GM23248 (cell line): ENCODE measurements around the gene PDE4DIP. TPM values are rescaled to one million over a fixed set of nuclear protein-coding genes. Genes with fewer than 3 reads are reported as not detected.
"Not testable (repeated sequence)": the region's sequence is repeated elsewhere in the genome, so short reads cannot be mapped to it uniquely, and the experiment has no call there.

Source experiments
- DNase-seq: peaks from one replicate; pipeline ENCODE4 v3.0.0-alpha.2; 2015
- H2AFZ ChIP-seq: fragments of 200-600 bp; sonication (generic); 2 replicates; pipeline ENCODE4 v1.6.1; 2016; ENCODE audit warnings: antibody characterized with exemption
- H3F3A ChIP-seq: fragments of 200-600 bp; sonication (generic); 2 replicates; pipeline ENCODE4 v1.6.1; 2016; ENCODE audit warnings: mild to moderate bottlenecking, antibody characterized with exemption, mixed run types; ENCODE audit not compliant: insufficient read depth
- H3K27ac ChIP-seq: fragments of 200-600 bp; sonication (generic); 2 replicates; pipeline ENCODE4 v1.5.1; 2016; ENCODE audit warnings: mild to moderate bottlenecking
- H3K27me3 ChIP-seq: fragments of 200-600 bp; sonication (generic); replicated peaks from 2 replicates; pipeline ENCODE4 v1.6.1; 2016; ENCODE audit warnings: mild to moderate bottlenecking; ENCODE audit not compliant: insufficient read depth
- H3K36me3 ChIP-seq: fragments of 200-600 bp; sonication (generic); 2 replicates; pipeline ENCODE4 v1.6.1; 2016; ENCODE audit warnings: low read depth, mild to moderate bottlenecking
- H3K4me1 ChIP-seq: fragments of 200-600 bp; sonication (generic); 2 replicates; pipeline ENCODE4 v1.6.1; 2016; ENCODE audit warnings: mild to moderate bottlenecking; ENCODE audit not compliant: insufficient read depth
- H3K4me2 ChIP-seq: fragments of 200-600 bp; sonication (generic); one replicate; pipeline ENCODE4 v1.6.1; 2016; ENCODE audit warnings: mild to moderate bottlenecking; ENCODE audit not compliant: unreplicated experiment
- H3K4me3 ChIP-seq: fragments of 200-600 bp; sonication (generic); 2 replicates; pipeline ENCODE4 v1.5.1; 2016; ENCODE audit warnings: mild to moderate bottlenecking
- H3K79me2 ChIP-seq: fragments of 200-600 bp; sonication (generic); 2 replicates; pipeline ENCODE4 v1.6.1; 2016; ENCODE audit warnings: mild to moderate bottlenecking; ENCODE audit not compliant: insufficient read depth
- H3K9ac ChIP-seq: fragments of 200-600 bp; sonication (generic); 2 replicates; pipeline ENCODE4 v1.6.1; 2016; ENCODE audit warnings: mild to moderate bottlenecking
- H3K9me2 ChIP-seq: fragments of 200-600 bp; sonication (generic); 2 replicates; pipeline ENCODE4 v1.6.1; 2016; ENCODE audit warnings: mixed run types, mild to moderate bottlenecking, moderate library complexity; ENCODE audit not compliant: insufficient read depth
- H3K9me3 ChIP-seq: fragments of 200-600 bp; sonication (generic); one replicate; pipeline ENCODE4 v1.6.1; 2017; ENCODE audit warnings: low read depth
- H4K20me1 ChIP-seq: fragments of 200-600 bp; sonication (generic); 2 replicates; pipeline ENCODE4 v1.6.0; 2016; ENCODE audit not compliant: insufficient read depth
- WGBS, 2 experiments: methylation state at CpG; one replicate each; pipeline ENCODE4 v1.1.6; 2015 to 2017; ENCODE audit warnings: low lambda C conversion rate in 2 of 2, low coverage in 1 of 2; ENCODE audit errors: missing lambda C conversion rate in 2 of 2; 5-methylcytosine and 5-hydroxymethylcytosine counted together
- in situ Hi-C: fragments of 300-500 bp; cut with MboI; formaldehyde crosslinking; loops from 2 replicates; pipeline ENCODE4 v1.15.0; 2020
- polyA plus RNA-seq: library from polyadenylated mRNA; unstranded; fragments of >200 nt; fragmentation: Nextera tagmentation; extraction: Ambion mirVana; gene quantifications from 2 replicates; pipeline ENCODE4 v1.2.1, GENCODE V29; 2016
- total RNA-seq: library from RNA; depleted of rRNA; stranded (reverse); fragments of >200 nt; shearing (Covaris generic); gene quantifications from 2 replicates; pipeline ENCODE4 v1.2.3, GENCODE V29; 2014

PDE4DIP gene
- total and polyA plus RNA-seq, 2 experiments from 2014 or later = 115 to 128 TPM

DNA sequence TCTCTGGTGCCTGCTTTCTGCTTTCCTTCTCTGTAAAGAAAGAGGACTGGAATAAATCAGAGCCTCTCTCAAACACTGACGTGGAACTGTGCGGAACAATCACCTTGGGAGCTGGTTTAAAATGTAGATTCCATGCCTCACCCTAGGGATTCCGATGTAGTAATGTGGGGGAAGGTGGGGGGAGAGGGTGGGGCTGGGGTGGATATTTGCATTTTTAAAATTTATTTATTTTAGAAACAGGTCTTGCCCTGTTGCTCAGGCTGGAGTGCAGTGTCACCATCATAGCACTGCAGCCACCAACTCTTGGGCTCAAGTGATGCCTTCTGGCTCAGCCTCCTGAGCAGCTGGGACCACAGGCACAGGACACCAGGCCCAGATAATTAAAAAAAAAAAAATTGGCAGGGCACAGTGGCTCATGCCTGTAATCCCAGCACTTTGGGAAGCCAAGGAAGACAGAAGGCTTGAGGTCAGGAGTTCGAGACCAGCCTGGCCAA lies 45.9 kb downstream of the PDE4DIP start:
- H3K9me3 ChIP-seq, H3K9me2 ChIP-seq, H2AFZ ChIP-seq, H3K27me3 ChIP-seq, in situ Hi-C loops, H3K79me2 ChIP-seq, H3F3A ChIP-seq, H4K20me1 ChIP-seq, DNase-seq, H3K4me2 ChIP-seq, H3K9ac ChIP-seq, H3K4me3 ChIP-seq, H3K36me3 ChIP-seq, H3K4me1 ChIP-seq, H3K27ac ChIP-seq: not testable (repeated sequence)
- WGBS, 2 experiments = no CpG with 5 or more reads among the region's 4 CpGs

DNA sequence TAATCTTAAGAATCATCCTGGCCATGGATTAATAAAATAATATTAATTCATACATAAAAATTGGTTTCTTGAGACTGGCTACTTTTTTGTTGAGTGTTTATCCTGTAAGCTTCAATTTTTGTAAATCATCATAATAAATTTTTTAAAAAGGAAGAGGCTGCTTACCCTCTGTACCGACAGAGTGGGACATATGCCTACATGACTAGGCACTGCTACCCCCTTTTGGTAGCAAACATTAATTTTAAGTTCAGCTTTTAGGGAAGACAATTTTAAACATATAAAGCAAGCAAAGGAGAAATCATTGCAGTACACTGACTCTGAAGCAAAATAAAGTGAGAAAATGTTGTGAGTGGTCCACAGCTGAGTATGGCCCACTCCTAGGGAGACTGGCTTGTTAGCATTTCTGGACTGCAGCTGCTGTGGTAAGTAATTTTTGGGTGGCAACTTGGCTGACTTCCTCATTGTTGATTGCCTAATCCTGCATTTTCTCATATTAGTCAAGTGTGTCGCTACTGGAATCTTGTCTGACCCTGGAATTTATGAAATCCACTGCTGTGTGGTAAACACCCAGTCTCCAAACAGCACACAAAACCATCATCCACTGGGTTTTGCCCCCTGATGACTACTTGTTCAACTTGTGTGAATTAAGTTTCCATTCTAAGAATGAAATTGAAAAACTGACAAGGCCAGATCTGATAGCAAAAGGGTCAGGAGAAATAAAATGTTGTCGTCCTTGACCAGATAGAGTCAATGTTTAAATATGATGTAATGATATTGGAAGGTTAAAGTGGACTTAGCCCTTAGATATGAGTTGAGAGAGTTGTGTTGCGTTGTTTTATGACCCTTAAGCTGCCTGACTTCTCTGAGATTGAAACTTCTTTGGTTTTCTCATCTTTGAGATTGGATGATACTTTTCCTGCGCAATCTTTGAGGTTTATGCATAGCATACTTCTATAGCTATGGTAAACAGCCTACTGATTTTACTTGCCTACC lies 50.4 kb downstream of the PDE4DIP start:
- H3K4me1 ChIP-seq, H3K9me3 ChIP-seq: not testable (repeated sequence)
- no CpG with 5 or more reads among the region's 5 CpGs for WGBS, 2 experiments

DNA sequence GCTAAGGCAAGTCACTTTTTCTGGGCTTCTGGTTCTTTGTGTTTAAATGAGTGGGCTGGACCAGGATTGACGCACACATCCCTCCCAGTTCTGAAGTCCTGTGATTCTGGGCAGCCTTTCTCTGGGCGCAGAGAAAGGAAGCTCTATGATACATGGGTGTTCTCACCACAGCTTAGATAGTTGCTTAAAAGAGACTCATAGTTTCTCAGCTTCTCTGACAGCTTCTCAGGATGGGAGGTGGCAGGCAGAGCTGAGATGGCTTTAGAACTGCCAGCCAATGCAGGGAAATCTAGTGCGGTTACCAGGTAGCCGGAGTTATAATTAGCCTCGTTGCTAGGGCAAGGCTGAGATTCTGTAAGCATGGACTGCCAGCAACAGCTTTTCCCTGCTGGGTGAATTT lies 55.8 kb downstream of the PDE4DIP start:
- H3K9ac ChIP-seq, H3K4me2 ChIP-seq, in situ Hi-C loops, H3K79me2 ChIP-seq, H3K4me1 ChIP-seq, H2AFZ ChIP-seq, H3K27me3 ChIP-seq, H3K36me3 ChIP-seq, H3K9me2 ChIP-seq, H3K9me3 ChIP-seq, H3K27ac ChIP-seq, H3K4me3 ChIP-seq, H4K20me1 ChIP-seq, DNase-seq, H3F3A ChIP-seq: not testable (repeated sequence)
- no CpG with 5 or more reads among the region's 5 CpGs for WGBS, 2 experiments

More for the DNA sequence above, 50.4 kb downstream of the PDE4DIP start:
- H3K4me3 ChIP-seq, H3K9me2 ChIP-seq, H3K9ac ChIP-seq, in situ Hi-C loops, H3F3A ChIP-seq, H3K79me2 ChIP-seq, DNase-seq, H3K36me3 ChIP-seq, H2AFZ ChIP-seq, H3K27me3 ChIP-seq, H3K4me2 ChIP-seq, H4K20me1 ChIP-seq, H3K27ac ChIP-seq: not testable (repeated sequence)

GRCh38 chr1:148900691-148901090 lies 56.5 kb downstream of the PDE4DIP start:
- H4K20me1 ChIP-seq, H3K9ac ChIP-seq, H3K79me2 ChIP-seq, H3K4me2 ChIP-seq, H3K4me3 ChIP-seq, H3K4me1 ChIP-seq, H3K9me2 ChIP-seq, DNase-seq, H3K27me3 ChIP-seq, H3K36me3 ChIP-seq, H3F3A ChIP-seq, H3K9me3 ChIP-seq, H2AFZ ChIP-seq, in situ Hi-C loops: not testable (repeated sequence)
- peak overlapping the region; percentile 43; the same call in 1 of the 2 replicates for H3K27ac ChIP-seq
- no CpG with 5 or more reads among the region's 3 CpGs for WGBS, 2 experiments

- H3F3A ChIP-seq, in situ Hi-C loops, H3K9me3 ChIP-seq, H3K4me2 ChIP-seq, H2AFZ ChIP-seq, DNase-seq, H3K27me3 ChIP-seq, H3K4me1 ChIP-seq, H3K36me3 ChIP-seq, H4K20me1 ChIP-seq, H3K79me2 ChIP-seq, H3K4me3 ChIP-seq, H3K9me2 ChIP-seq, H3K9ac ChIP-seq: not testable (repeated sequence)
- 64 to 67% methylated on average over 2 of the region's 9 CpGs for WGBS, 2 experiments
- peak overlapping the region; percentile 43; the same call in 1 of the 2 replicates for H3K27ac ChIP-seq
These were observed 57.1 kb downstream of the PDE4DIP start for GRCh38 chr1:148901150-148901952.

GRCh38 chr1:148901953-148902341 lies 57.7 kb downstream of the PDE4DIP start:
- DNase-seq, in situ Hi-C loops, H3K9ac ChIP-seq, H3K4me2 ChIP-seq, H4K20me1 ChIP-seq, H3K27me3 ChIP-seq, H3F3A ChIP-seq, H3K4me3 ChIP-seq, H2AFZ ChIP-seq, H3K9me2 ChIP-seq, H3K9me3 ChIP-seq, H3K27ac ChIP-seq, H3K36me3 ChIP-seq, H3K79me2 ChIP-seq, H3K4me1 ChIP-seq: not testable (repeated sequence)
- WGBS, 2 experiments = 60% methylated on average over 1 of the region's 4 CpGs; no CpG with 5 or more reads in 1 of the 2 experiments

DNA sequence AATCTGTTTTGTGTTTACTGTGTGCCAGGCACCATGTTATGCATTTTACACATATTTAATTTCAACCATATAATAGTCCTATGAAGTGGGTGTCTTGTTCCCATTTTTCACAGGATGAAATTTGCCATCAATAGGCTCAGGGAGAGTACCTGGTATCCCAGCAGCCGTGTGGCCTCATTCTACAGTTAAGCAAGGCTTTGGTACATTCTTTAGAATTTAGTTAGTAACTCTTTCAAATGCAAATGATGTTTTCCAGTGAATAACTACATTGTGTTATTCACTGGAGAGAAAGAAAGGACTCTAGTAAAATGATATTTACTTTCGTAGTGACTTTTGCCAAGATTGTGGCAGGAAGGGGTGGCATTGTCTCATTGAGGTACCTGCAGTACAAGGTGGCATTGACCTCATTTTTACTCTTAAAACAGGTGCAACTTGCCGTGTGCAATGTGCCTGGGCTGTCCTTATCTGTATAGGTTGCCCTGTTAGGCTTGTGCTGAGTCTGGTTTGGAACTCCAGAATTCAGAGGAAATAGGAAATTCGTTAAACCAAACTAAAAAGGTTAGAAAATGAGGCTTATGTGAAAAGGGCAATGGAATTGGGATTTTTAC lies 65.1 kb downstream of the PDE4DIP start:
- H3K27me3 ChIP-seq, H3K4me3 ChIP-seq, H3K4me1 ChIP-seq, DNase-seq, H3K9me2 ChIP-seq, H3K4me2 ChIP-seq, H3K27ac ChIP-seq, H4K20me1 ChIP-seq, in situ Hi-C loops, H2AFZ ChIP-seq, H3K79me2 ChIP-seq, H3K36me3 ChIP-seq, H3K9ac ChIP-seq, H3K9me3 ChIP-seq, H3F3A ChIP-seq: not testable (repeated sequence)
- WGBS, 2 experiments = no CpG with 5 or more reads among the region's 4 CpGs
